GM18505 (cell line): Measurements from ENCODE around the gene LRP8.

Experiments used
- ATAC-seq: cut with Tn5 transposase; IDR thresholded peaks from one replicate; pipeline ENCODE4 v1.9.1; 2021; ENCODE audit not compliant: unreplicated experiment
- POLR2A ChIP-seq: IDR thresholded peaks from 4 replicates; pipeline ENCODE4 v1.6.1; 2011; ENCODE audit warnings: borderline replicate concordance; ENCODE audit not compliant: insufficient read depth, insufficient read length; ENCODE audit errors: extremely low read depth

The LRP8 gene

DNA sequence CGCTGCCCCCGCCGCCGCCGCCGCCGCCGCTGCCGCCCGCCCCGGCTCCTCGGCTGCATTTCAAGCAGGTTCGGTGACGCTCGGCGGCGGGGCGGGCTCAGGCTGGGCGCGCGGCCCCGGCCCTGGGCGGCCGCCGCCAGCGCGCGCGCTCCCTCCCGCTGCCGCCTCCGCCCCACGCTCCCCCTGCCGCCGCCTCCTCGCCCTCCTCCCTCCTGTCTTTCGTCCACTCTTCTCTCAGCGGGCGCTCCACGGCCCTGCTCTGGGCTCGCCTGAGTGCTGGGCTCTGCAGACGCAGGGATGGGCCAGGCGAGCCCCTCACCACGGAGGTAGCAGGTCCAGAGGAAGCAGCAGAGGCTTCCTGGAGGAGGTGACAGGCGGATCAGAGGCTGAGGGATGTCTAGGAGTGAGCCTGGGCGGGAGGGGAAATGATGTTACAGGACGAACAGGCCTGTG, at the start of gene LRP8:
Gene LRP8, minus strand, starts transcription at position 62 of the 453 bp plus-strand sequence. CDS start 158 bp downstream, outside the sequence.
- ATAC-seq: peak; percentile 44

DNA sequence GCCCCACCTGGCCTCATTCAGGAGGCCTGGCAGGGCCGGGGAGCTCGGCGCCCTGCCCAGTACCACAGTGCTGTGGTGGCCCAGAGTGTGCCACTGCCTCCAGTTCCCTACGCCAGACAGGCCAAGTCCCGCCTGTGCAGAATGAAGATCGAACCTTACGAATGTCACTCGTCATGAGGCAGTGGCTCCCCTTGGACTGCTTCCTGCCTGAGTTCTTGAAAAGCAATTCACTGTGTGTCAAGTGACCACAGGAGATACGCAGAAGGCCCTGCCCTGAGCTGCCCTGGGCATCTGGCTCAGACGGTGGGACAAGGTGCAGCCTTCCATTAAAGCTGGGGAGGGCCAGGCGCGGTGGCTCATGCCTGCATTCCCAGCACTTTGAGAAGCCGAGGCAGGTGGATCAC, 49.6 kb upstream of the LRP8 start:
- no peak for ATAC-seq
- no peak for TF ChIP-seq POLR2A

More for the DNA sequence above, at the start of gene LRP8:
- peak; percentile 53 for TF ChIP-seq POLR2A

DNA sequence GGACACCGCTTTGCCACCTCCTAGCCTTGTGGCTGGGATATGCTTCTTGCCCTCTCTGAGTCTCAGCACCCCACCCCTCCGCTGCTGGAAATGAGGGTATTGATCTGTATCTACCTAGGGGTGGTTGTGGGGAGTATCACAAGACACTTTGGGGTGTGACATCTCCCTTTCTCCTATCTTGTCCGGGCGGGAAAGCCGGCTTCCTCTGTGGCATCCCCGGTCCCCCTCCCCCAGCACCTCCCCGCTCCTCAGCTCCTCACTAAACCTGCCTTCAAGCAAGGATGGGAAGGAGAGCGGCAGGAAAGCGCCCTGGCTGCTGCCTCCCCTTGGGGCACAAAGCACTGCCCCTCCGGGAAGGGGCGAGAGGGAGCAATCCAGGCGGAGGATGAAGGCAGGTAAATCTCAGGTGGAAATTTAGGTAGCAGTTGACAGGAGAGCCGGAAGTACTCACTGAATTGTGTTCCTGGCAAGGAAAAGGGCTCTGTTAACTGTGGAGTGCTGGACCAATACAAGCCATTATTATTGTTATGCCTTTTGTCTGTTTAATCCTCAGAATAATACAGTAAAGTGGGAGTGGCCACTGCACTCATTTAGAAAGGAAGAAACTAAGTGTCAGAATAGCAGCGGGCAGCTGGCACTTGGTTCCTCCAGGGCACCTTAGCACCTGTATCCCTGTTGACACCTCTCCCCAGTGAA, 49.0 kb upstream of the LRP8 start:
- no peak for ATAC-seq
- no peak for TF ChIP-seq POLR2A

DNA sequence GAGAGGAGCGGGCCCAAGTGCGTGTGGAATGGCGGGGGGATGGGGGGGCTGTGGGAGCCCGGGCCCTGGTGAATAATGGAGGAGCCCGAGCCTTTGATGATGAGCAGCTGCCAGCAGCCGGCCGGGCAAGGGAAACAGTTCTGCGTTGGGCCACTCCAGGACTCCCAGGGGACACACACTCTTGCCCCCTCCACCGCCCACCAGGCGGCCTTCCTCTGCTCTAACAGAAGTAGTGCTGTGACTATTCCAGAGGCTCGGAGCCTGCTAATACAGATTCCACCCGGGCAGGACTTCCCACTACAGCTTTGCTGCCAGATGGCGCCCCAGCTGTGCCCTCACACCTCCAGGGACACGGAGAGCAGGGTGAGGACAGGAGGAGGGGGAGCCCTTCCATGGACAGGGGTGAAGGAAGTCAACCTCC, 48.2 kb upstream of the LRP8 start:
- ATAC-seq: no peak
- no peak for TF ChIP-seq POLR2A

DNA sequence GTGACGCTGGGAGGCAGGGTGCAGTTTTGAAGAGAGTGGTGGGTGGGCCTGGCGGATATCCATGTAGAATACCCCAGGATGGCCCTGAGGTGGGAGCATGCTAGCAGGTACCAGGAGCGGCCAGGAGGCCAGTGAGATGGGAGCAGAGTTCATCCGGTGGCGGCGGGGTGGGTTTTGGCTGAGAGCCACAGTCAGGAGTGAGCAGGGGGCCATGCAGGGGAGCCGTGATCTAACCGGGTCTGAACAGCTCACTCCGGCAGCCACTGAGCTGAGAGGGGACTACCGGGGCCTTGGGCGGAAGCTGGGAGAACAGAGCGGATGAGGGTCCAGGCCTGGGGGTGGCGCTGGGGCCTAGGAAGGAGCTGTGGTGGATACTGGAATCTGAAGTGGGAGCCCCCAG, 47.6 kb upstream of the LRP8 start:
- no peak for ATAC-seq
- no peak for TF ChIP-seq POLR2A

DNA sequence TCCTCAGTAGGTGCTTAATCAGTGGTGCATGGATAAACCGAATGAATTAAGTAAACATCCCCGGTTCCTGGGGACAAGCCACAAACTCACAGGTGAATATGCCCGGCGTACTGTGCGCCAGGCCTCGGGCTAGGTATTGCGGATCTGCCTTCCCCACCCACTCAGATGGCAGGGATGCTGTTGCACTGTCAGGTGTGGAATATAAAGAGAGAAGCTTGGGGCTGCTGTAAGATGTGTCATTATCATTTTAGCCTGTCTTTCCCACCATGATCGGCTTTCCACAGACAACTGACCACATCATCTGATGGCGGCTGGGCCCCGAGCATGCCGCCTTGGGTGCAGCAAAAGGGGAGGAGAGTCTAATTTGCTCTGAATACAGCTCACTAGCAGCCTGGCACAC, 45.4 kb upstream of the LRP8 start:
- no peak for ATAC-seq

DNA sequence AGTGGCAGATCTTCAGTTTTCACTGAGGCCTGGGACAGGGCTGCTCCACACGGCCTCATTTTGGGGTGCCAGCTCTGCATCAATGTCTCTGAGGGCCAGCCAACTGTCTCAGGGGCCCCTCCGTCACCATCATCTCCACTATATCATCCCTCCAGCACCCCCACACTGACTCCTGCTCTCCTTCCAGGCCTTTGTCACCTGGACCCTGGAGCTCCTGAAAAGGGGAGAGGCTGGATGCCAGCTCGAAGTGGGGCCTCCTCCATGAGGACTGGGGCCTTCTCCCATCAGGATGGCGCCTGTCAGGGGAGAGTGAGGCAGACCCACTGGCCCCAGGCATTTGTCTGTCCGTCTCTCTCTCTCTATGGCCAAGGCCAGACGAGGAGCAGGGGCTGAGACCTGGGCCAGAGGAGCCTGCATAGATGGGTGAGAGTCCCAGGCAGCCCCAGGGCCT, 44.7 kb upstream of the LRP8 start:
- ATAC-seq: no peak
- no peak for TF ChIP-seq POLR2A

More for the DNA sequence above, 45.4 kb upstream of the LRP8 start:
- TF ChIP-seq POLR2A: no peak

DNA sequence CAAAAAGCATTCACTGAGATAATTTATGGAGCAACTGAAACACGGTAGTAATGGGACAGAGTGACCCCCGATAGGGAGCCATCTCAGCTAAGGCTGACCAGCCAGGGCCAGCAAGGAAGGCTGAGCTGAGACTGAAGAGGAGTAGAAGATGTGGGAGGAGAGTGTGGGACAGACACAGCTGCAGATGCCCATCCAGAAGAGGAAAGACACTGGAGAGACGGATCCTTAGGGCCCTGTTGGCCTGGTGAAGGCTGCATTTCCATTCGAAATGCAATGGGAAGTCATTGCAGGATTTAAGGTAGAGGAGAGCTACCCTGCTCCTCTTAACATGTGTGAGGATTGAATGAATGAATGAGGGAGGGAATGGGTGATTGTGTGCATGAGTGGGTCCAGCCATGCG, 44.0 kb upstream of the LRP8 start:
- no peak for TF ChIP-seq POLR2A
- ATAC-seq: no peak

DNA sequence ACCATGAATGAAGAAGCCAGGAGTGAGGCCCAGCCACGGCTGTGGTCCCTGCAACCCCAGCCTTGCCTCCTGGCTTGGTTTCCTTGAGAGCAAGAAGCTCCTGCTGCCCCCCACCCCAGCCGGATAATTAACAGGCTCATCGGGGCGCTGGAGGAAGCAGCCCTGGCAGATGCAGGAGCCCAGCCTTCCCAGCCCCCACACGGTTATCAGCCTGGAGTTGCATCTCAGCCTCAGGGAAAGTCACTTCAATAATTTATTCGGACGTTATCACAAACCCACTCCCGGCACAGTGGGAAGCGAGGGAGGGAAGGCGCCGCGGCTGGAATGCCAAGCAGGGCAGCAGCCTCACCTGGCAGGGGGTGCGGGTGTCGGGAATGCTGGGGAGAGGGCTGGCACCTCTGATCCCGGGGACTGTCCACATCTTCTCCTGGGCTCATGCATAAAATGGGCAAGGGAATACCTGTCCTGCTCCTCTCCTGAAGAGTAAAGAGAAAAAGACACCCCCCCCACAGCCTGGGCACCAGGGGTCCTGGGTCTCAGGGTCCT, 43.3 kb upstream of the LRP8 start:
- ATAC-seq: no peak
- TF ChIP-seq POLR2A: no peak

DNA sequence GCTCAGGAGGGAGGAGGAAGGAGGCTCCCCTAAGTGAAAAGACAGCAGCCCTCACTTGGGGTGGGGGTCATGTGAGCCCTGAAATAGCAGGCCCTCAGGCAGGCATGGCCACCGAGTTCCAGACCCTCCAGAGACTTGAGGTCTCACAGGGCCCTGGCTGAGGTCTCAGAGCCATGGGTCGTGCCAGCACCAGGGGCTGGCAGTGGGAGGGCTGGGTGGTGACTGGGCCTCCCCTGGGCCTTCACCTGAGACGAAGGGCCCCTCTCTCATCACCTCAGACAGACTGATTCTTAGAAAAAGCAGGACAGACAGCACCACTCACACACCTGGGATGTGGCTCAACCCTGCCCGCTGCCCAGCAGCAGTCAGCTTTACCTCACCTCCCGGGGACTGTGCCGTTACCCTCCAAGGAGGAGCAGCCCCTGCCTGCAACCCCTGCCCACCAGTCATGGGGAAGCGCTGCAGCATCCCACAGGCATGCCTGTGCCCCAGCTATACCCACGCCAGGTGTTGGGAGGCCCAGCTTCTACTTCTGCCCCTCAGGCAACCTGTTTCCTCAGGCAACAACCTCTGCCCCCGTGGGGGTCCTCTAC, 42.6 kb upstream of the LRP8 start:
- TF ChIP-seq POLR2A: no peak
- ATAC-seq: no peak

DNA sequence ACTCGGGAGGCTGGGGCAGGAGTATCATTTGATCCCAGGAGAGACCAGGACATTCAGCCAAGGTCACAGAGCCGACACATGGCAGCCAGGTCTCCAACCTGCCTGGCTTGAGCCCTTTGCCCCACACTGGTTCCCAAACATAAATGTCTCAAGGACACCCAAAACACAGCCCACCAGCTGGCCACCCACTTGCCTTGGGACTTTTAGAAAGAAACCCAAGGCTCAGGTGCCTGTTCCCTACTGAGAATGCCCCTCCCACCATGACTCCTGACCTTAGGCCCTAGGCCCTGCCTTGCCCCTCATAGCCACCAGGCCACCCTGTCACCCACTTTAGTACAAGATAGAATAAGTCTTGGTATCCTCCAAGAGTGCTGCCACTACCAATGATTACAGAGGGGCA, 41.9 kb upstream of the LRP8 start:
- no peak for TF ChIP-seq POLR2A
- ATAC-seq: no peak

DNA sequence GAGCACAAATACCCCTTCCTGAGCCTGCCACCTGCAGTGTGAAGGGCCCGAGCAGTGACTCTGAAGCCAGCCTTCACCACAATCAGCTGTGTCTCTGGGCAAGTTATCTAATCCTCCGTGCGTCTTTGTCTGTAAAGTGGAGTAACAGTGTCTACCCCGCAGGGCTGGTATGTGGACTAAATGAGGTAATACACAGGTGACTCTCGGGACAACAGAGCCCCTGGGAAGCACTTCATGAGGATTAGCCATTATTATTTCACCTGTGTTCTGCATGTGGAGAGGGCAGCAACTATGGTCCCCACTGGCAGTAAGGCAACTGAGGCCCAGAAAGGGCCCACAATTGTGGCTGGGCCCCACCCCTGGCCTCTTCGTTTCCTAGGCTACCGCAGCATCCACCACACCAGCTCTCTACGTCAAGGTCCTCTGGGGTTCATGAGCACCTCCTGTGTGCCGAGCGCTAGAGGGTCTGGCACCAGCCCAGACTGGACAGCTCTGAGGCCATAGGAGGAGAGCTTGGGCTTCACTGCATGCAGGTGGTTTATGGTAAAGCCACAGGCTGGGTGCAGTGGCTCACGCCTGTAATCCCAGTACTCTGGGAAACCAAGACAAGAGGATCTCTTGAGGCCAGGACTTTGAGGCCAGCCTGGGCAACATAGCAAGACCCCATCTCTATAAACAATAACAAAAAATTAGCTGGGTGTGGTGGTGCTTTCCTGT, 41.3 kb upstream of the LRP8 start:
- ATAC-seq: no peak
- no peak for TF ChIP-seq POLR2A

DNA sequence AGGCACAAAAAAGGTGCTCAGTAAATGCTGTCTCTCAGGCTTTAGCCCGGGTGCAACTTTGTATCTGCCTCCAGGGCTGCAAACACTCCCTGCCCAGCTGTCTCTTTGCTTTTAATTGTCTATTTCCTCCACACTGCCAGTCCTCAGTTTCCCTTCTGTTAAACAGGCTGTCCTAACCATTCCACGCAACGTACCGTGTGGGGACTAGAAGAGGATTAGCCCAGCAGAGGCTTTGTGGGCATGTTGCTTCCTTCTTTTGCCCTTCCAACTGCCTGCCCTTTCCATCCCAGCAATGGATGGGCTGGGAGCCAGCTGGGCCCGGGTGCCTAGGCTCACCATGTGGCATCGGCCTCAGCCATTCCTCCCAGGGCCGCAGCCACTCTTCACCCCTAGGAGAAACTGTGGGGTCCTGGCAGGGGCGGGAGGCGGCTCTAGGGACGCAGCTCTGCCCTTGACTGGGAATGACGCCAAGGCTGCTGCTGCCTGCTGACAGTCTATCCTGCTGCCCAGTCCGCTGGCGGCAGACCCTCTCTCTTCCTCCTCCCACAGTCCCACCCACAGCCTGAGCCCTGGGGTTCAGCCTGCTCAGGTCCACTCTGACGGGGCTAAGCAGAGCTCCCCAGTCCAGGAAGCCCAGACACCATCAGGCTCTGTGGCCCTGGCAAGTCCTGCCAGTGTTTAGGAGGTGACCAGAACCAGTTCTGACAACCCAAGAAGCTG, 40.6 kb upstream of the LRP8 start:
- ATAC-seq: no peak
- no peak for TF ChIP-seq POLR2A

DNA sequence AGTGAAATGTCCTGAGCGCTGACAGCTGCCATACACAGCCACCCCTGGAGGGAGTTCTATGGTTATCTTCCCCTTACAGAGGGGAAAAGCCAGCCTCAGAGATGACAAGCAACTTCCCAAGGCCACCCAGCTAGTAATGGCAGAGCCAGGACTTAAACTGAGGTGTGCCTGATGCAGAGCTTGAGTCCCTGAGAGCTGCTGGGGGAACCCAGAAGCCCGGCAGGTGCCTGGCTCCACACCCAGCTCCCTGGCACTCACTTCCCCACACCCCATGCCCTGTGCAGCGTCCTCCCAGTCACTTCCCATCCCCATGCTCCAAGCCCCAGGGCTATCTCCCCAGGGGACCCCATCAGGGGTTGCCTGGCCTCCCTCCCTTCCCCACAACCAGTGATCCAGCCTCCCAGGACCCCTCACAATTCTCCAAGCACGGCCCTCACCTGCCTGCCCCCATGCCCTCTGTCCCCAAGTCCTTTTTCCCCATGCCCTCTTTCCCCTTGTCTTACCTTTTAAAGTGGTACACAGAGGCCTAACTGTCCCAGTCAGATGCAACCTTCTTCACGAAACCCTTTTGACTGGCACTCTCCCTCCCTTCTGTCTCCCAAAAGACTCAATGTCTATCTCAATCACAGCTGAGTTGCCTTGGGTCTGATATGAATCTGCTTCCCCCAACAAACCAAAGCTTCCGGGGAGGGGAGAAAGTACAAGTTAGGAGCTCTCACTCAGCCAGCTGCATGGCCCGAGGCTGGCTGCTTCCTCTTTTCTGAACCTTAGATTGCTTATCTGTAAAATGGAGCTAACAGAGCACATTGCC, 39.8 kb upstream of the LRP8 start:
- TF ChIP-seq POLR2A: peak; percentile 64
- ATAC-seq: peak; percentile 85
